Gastrocnemius medialis (tissue), 4 donors: ENCODE data around the gene ZC3H18.

Source experiments
- CTCF ChIP-seq, 5 experiments: fragments of 450-650 bp in 3 of 5; fragments of 200-600 bp in 2 of 5; sonication (generic) in 2 of 5; IDR thresholded peaks in 4 of 5; conservative IDR thresholded peaks in 1 of 5; 1 replicate in 4 of 5; 2 replicates in 1 of 5; pipeline ENCODE4 v1.5.1; 2016 to 2019; ENCODE audit warnings: antibody characterized with exemption in 5 of 5, mild to moderate bottlenecking in 3 of 5, moderate library complexity in 3 of 5
- POLR2A ChIP-seq, 2 donors: fragments of 450-650 bp; IDR thresholded peaks; one replicate each; pipeline ENCODE4 v1.6.1; 2017; ENCODE audit warnings: antibody characterized with exemption in 2 of 2, mild to moderate bottlenecking in 2 of 2, moderate library complexity in 2 of 2

GRCh38 chr16:88549671-88550245 lies 20.4 kb upstream of the ZC3H18 start:
- TF ChIP-seq CTCF (IDR thresholded peaks at IDR 0.05 in 4 of 5, conservative IDR thresholded peaks at IDR 0.05 in 1 of 5): no peak
- TF ChIP-seq POLR2A (IDR thresholded peaks at IDR 0.05): no peak
